Myocyte (in vitro differentiated cells): ENCODE data around the gene PIK3CA. TPM values are rescaled to one million over a fixed set of nuclear protein-coding genes. Genes with fewer than 3 reads are reported as not detected.
"Not testable (repeated sequence)": the region's sequence is repeated elsewhere in the genome, so short reads cannot be mapped to it uniquely, and the experiment has no call there.

Experiments used
- DNase-seq: peaks from one replicate; pipeline ENCODE4 v3.0.0-alpha.2; 2012; ENCODE audit warnings: low read depth
- total RNA-seq: library from RNA; depleted of rRNA; stranded (reverse); fragments of >200 nt; gene quantifications from 2 replicates; pipeline ENCODE4 v1.2.3, GENCODE V29; 2014

Gene PIK3CA
- total RNA-seq, 1 donor from 2014 or later, result 21.3 TPM

DNA sequence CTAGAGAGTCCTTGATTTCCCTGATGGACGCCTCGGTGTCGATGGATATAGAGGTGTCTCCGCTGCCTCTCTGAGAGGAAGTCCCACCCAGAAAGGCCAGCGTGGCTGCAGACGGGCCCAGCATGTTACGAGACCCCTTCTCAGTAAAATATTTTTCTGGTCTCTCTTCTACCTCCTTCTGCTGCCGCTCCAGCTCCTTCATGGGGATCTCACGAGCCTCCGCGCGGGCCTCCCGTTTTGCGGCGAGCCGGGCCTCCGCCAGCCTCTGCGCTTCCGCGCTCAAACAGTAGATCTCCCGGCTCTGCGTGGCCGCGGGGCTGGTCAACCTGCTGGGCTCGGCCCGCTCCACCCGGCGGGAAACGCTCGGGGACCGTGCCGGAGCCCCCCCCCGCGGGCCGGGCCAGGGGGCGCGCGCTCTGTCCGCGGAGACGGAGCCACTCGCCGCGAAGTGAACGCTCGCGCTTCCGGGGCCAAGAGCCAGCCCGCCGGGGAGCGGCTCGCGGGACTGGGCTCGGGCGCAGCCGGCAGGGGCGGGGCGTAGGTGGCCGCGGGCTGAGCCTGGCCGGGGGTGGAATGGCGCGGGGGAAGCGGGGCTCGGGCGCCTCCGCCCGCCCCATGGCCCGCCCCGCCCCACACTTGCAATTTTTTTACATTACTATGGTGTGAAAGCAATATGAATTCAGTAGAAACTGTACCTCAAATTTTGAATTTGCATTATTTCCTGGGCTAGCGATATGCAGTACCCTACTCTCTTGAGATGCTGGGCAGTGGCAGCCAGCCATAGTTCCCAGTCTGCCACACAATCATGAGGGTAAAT, 113.0 kb downstream of the PIK3CA start:
- DNase-seq, result peak; percentile 74

DNA sequence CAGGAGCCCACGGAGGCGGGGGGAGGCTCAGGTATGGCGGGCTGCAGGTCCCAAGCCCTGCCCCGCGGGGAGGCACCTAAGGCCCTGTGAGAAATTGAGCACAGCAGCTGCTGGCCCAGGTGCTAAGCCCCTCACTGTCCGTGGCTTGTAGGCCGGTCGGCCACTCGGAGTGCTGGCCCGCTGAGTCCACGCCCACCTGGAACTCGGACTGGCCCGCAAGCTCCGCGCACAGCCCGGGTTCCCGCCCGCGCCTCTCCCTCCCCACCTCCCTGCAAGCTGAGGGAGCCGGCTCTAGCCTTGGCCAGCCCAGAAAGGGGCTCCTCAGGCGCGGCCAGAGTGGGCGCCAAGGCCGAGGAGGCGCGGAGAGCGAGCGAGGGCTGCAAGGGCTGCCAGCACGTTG, 115.0 kb downstream of the PIK3CA start:
- no peak for DNase-seq

DNA sequence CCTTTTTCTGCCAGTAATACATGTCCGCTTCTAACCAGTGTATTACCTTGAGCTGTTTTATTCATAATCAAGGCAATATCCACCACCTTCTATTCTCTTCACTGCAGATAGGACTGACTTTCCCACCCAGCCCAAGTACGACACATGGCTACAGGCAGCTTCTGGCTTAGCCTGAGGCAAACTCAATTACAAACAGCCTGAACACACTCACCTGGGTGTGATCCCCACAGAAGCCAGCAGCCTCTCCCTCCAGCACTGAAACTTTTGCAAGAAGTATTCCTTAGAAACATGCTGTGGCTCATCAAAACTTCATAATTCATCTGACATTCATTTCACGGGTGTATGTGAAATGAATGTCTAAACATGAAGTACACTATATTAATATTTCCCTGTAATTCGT, 116.3 kb downstream of the PIK3CA start:
- no peak for DNase-seq

DNA sequence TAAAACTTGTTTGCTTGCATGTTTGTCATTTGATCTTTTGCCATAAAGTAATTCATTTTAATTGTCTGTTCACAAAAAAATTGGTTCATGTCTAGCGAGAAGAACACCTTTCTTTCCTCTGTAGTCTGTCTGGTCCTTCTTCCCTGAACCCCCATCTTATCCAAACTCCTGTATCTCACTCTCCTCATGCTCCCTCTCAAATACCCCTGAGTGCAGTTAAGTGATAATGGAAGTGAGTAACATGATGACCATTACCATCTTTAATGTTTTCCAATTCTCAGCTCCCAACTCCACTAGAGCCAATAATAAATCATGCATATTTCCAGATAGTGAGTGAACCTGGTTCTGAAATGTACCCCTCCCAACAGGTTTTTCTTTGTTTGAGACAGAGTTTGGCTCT, 116.9 kb downstream of the PIK3CA start:
- DNase-seq, result no peak

DNA sequence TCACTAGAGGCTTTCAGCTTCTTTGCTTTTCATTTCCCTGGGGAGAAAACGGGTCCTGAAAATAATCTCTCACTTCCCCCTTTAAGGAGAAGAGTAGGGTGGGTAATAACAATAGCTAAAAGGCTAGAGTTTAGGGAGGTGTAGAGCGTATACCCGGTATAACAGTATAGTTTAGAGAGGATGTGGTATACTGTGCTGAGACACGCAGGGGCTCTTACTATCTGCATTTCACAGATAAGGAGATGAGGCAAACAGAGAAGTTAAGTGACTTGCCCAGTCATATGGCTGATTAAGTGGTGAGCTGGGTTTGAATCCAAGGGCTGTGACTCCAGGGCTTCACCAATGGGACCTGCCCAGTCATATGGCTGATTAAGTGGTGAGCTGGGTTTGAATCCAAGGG, 117.7 kb downstream of the PIK3CA start:
- no peak for DNase-seq

DNA sequence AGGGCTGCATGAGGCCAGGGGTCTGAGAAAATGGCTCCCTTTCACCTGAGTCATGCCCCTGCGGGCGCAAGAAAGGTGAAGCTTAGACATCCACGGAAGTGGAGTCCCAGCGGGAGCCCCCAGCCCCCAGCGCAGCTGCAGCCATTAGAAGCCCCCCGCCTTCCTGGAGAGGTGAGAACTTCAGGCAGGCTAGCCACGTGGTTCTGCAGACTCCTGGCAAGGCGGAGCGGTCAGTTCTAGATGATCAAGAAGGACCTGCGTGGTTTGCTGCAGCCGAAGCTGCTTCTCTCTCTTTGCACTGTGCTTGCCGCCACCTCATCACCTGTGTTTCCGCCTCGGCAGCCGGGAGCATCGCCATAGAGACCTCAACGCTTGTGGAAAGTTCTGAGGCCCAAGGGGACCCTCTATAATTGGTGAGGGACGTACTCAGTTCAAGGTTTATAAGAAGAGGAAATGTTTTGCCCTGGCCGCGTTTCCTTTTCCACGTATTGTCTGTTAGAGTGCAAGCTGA, 118.6 kb downstream of the PIK3CA start:
- DNase-seq, result no peak

DNA sequence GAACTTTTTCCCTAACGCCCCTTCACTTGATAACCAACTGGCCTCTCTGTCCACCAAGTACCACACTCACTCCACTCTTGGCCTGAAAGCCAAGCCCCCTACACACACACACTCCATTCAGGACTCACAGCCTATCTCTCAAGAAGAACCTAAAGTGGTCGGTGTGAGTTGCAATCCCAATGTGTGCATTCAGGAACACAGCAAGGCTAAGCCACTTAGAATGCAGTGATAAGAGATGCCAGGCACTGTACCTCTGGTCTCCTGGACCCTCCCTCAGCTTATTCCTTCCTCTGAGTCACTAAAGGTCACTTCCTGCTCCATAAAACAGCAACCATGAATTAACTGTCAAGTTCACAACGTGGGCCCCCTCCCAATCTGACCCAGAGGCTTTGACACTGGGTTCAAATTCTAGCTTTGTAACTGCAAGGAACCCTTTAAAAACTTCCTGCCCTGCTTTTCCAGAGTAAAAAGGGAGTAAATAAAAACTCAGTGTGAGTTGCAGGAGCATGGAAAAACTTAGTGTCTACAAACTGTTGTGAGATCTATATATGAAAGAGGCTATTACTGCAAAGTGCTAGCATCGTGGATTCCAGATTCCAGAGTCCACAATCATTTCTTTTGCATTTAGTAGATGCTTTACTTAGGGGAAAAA, 120.4 kb downstream of the PIK3CA start:
- DNase-seq, result no peak

DNA sequence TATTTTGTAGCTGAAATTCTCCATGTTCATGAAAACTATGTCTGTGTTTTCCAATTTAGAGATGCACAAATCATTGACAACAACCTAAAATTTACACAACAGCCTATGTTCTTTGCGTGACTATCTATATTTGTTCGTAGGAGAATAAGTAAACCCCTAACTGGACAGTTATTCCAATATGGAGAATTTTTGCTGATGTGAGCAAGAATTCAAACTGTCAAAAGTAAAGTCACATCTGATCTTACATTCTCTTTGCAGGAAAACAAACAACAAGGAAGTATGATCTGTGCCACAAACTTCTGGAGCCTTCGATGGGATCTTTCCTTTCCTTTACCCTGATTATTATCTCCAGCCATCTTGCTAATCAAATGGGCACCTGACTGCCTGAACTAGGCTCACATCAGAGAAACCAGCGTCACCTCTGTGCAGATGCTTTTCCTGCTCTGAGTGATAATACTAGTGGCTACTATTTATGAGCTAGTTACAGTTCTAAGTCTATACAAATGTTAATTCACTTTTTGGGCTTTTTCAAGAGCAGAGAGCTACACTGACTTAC, 121.1 kb downstream of the PIK3CA start:
- DNase-seq, result no peak

DNA sequence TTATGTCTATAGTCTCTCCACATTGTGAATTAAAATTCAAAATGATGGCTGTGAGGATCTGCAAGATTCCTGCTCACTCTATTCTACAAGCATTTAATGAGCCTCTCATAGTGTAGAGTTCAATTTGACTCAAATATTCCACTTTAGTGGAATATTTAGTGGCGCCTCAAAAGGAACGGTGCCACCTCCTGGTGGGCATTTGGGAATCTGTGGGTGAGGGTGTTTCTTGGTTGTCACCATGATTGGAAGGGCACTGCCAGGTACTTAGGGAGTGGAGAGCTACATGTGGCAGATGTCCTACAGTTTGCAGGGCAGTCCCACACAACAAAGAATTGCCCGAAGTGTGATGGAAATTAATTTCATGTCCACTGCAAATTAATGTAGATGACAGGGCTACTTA, 124.2 kb downstream of the PIK3CA start:
- DNase-seq, result peak; percentile 24

DNA sequence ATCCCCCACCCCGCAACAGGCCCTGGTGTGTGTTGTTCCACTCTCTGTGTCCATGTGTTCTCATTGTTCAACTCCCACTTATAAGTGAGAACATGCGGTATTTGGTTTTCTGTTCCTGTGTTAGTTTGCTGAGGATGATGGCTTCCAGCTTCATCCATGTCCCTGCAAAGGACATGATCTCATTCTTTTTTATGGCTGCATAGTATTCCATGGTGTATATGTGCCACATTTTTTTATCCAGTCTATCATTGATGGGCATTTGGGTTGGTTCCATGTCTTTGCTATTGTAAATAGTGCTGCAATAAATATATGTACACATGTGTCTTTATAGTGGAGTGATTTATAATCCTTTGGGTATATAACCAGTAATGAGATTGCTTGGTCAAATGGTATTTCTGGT, 126.3 kb downstream of the PIK3CA start:
- DNase-seq, result not testable (repeated sequence)

DNA sequence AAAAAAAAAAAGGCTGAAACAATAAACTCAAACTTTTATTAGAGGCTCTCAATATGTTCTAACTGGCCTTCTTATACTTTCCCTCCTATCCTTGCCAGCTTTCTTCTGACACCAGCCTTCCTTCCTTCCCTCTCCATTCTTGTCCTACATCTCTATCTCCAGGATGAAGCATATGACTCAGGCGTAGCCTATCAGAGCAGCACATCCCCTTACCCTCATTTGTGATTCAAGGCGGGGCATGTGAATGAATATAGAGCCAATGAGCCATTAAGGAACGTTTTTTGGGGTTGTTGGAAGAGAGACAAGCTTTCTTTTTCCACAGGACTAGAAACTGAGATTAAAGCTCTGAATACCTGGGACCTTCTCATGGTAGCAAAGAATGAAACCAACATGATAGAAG, 127.8 kb downstream of the PIK3CA start:
- no peak for DNase-seq

DNA sequence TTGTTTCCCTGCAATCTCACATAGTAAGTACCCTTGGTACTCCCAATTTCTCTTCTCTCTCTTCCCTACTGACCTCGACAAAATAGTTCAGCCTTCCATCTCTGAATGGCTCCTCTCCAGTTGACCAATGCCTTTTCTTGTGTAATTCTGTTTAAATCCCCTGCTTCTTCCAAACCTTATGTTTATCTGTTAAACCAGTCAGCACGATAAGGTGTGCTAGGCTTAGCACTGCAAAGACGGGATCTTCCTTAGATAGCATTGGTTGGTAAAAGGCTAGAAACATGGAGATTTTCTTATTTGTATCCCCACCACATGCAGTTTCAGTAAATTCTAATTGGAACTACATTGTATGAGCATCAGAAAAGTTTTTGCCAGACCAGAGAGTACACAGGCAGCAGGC, 128.6 kb downstream of the PIK3CA start:
- DNase-seq, result no peak

DNA sequence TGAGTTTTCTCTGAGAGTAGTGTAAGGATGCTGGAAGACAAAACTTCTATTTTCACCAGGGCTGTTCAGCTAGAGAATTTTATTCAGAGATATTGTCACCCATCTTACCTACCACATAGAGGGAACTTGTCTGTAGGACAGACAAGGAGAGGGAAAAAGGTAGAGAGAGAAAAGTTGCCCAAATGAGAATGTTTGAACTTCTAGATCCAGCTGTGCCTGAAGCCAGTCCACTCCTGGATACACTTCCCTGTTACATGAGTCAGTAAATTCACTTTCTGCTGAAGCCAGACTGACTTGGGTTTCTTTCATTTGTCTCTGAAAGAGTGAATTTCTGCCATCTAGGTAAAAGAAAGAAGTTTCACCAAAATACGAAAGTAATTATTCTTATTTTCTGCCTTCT, 130.0 kb downstream of the PIK3CA start:
- DNase-seq, result no peak

DNA sequence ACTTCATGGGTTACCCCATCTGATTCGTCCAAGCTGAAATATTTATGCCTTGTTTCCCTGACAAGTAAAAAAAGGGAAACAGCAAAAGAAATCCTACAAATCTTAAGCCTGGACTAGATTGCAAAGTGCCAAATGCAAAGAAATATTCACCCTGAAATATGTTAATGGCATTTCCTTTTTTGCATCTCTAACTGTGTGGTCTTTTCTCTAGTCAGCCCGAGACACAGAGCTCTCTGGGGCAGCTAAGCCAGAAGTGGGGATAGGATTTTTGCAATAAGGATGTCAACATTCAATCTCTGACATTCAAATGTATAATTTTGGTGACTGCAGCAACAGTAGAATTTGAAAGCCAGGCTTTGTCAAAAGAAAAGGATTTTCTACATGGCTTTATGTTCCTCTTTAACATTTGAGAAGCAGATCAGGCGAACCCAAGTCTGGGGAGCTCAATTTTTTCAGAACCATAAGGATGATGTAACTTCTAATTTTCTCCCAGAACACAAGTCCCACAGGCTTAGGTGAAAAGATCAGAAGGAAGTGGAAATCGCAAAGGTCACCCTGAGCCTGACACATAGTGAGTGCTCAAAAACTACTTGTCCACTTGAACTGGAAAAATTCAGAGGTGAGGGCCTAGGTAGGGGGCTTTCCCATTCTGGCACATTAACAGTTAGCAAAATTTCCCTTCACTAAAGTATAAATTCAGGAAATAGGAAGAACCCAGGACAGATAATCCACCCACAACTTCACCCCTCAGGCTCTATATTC, 131.0 kb downstream of the PIK3CA start:
- no peak for DNase-seq

DNA sequence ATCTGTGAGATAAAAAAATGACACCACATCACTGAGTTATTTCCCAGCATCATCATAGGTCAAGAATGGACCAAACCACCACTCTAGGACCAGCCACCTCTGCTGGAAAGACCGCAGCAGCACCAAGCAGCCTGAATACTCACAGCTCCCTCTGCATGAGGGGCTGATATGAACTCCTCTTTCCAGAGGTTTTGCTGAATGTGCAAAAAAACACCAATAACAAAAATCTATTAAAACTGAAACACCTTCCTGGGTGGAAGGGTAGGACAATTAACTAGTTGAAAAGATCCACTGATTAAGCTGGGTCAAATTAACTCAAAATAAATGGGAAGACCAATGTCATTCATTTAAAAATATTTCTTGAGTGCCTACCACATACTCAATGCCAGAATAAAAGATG, 131.7 kb downstream of the PIK3CA start:
- DNase-seq, result no peak

DNA sequence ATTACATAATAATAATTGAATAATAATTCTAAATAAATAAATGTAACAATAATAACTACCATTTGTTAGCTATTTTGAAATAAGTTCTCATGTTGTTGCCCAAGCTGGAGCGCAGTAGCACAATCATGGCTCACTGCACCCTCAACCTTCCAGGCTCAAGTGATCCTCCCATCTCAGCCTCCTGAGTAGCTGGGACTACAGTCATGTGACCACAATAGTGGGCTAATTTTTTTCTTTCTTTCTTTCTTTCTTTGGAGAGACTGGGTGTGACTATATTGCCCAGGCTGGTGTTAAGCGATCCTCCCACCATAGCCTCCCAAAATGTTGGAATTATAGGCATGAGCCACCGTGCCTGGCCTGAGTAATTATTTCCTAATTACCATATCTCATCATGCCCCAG, 133.7 kb downstream of the PIK3CA start:
- DNase-seq, result no peak

DNA sequence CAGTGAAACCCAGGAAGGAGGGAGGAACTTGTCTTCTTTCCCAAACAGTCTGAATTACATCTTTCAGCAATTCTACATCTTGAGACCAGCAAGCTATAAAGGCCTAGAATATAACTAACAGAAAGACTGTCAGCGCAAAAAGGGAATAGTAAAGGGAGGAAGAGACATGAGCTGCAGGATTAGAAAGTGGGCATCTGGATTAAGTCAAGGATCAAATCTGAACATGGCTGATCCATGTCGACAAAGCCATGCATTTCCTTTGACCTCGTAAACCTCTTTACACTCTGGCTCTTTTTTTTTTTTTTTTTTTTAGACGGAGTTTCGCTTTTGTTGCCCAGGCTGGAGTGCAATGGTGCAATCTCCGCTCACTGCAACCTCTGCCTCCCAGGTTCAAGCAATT, 138.2 kb downstream of the PIK3CA start:
- DNase-seq, result no peak

DNA sequence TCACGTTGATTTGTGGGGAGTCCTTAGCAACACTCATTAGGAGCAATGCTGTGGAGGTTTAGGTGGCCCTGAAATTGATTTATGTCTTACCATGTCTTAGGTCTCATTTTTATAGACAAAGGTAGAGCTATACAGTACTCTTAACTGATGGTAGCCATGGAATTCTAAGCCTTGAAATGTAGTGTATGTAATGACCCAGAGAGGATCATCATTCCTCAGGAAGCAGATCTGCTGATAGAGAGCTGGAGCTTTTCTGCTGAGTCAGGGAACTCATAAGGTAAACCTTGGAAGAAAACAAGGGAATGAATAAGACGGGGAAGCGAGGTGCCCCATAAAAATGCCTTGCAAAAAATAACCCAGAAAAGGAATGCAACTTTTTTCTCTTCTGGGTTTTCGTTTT, 140.7 kb downstream of the PIK3CA start:
- no peak for DNase-seq

DNA sequence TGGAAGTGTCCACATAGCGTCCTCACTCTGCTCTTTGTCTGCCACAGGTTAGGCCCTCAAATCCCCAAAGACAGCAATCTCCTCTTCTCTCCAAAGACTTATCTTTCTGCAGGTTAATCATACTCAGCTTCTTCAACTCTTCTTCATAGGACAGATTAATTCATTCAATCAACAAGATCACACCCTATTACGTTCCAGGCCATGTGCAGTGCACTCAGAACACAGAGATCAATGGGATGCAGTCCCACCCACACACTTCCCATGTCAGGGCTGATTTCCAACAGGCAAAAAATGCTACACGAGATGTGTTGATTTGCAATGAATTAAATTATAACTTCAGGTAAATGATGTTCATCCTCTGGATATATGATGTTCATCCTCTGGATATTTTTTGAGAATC, 141.1 kb downstream of the PIK3CA start:
- no peak for DNase-seq
